Measurements from ENCODE around the gene FN3KRP.

The FN3KRP gene

DNA sequence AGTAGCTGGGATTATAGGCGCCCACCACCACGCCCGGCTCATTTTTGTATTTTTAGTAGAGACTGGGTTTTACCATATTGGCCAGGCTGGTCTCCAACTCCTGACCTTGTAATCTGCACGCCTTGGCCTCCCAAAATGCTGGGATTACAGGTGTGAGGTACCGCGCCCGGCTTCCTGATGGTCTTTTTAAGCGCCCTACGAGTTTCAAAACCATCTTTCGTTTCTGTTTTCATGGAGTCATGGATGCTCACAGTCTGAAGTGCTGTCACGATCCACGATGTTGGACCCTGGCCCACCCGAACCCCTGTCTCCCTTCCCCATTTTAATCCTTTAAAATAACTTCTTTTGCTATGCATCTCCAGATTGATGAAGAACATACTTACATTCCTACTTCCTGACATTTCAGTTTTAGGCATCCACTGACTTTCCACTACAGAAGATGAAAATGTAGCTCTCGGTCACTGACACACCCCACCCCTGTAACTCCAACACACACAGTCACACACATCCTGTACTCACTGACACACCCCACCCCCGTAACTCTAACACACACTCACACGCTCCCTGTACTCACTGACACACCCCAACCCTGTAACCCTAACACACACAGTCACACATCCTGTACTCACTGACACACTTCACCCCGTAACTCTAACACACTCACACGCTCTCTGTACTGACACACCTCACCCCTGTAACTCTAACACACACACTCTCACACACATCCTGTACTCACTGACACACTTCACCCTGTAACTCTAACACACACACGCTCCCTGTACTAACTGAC, 45.6 kb upstream of the FN3KRP start:
- in situ Hi-C loops (cut with MboI; ENCODE audit: low pct_unique_long_range_greater_than_20kb, low sequenced_read_pairs, unreplicated experiment): no loop called here
- TF ChIP-seq, protein P1, sequence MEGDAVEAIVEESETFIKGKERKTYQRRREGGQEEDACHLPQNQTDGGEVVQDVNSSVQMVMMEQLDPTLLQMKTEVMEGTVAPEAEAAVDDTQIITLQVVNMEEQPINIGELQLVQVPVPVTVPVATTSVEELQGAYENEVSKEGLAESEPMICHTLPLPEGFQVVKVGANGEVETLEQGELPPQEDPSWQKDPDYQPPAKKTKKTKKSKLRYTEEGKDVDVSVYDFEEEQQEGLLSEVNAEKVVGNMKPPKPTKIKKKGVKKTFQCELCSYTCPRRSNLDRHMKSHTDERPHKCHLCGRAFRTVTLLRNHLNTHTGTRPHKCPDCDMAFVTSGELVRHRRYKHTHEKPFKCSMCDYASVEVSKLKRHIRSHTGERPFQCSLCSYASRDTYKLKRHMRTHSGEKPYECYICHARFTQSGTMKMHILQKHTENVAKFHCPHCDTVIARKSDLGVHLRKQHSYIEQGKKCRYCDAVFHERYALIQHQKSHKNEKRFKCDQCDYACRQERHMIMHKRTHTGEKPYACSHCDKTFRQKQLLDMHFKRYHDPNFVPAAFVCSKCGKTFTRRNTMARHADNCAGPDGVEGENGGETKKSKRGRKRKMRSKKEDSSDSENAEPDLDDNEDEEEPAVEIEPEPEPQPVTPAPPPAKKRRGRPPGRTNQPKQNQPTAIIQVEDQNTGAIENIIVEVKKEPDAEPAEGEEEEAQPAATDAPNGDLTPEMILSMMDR (IDR thresholded peaks at IDR 0.05; ENCODE audit: extremely low read depth, insufficient read depth, missing control alignments): no peak
- no peak for DNase-seq (ENCODE audit: low spot score)

DNA sequence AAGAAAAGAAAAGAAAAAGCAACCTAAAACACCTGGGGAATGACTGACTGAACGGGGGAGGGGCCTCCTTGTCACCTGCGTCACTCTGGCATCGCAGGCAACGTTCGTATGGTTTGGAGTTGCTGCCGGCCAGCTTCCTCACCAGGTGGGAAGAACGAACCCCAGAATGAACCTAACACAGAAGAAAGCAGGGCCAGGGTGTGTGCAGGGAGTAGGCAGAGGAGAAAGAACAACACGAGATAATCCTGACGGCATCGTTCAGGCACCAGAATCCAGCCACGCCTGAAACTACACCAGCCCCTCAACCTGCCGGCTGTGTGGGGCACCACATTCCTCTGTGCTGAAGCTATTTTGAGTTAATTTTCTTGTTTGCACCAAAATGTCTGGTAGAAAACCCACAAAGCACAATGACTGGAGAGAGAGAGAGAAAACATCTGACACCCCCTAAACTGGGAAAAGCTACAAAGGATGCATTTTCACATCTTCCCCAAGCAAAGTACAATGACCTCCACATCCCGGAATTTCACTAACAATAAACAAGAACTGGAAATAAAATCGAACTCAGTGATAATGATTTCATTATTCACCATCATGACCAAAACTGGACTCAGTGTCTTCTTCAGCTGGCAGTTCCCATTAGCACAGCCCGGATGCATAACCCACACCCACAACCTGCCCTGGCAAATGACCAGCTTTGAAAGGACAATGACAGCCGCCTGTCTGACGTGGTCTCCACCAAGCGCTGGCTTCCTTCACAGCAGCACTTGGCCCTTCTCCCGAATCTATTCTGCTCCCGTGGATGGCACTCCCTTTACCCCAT, 41.6 kb upstream of the FN3KRP start:
- in situ Hi-C loops (cut with MboI; ENCODE audit: low pct_unique_long_range_greater_than_20kb, low sequenced_read_pairs, unreplicated experiment): no loop called here
- TF ChIP-seq, protein P1 (IDR thresholded peaks at IDR 0.05; ENCODE audit: extremely low read depth, insufficient read depth, missing control alignments): no peak

DNA sequence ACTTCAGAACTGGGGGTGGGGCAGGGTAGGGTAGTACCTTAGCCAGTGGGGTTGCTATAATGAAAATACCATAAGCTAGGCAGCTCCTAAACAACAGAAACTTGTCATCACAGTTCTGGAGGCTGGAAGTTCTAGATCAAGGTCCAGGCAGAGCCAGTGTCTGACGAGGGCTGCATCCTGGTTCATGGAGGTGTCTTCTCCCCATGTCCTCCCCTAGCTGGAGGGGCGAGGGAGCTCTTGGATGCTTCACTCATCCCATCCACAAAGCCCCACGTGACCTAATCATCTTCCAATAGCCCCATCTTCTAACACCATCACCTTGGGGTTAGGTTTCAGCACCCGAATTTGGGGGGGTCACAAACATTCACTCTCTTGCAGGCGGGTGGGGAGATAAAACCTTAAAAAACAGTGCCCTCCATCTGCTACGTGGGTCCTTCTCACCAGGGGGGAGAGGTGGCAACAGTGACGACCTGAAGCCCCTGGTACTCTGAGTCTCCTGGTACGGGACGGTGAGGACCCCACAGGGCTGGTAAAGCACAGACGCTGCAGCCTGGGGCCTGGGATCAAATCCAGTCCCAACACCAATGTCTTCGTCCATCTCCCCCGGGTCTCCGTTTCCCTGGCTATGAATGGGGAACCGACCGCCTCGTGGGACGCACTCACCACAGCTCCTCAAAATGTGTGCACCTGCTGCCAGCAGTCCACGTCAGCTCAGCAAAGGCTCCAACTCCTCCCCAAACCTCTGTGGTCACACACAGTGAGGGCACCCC, 40.8 kb upstream of the FN3KRP start:
- DNase-seq (ENCODE audit: low spot score): no peak
- TF ChIP-seq, protein P1 (IDR thresholded peaks at IDR 0.05; ENCODE audit: extremely low read depth, insufficient read depth, missing control alignments): no peak
- in situ Hi-C loops (cut with MboI; ENCODE audit: low pct_unique_long_range_greater_than_20kb, low sequenced_read_pairs, unreplicated experiment): no loop called here

More for the DNA sequence above, 41.6 kb upstream of the FN3KRP start:
- DNase-seq (ENCODE audit: low spot score): no peak

DNA sequence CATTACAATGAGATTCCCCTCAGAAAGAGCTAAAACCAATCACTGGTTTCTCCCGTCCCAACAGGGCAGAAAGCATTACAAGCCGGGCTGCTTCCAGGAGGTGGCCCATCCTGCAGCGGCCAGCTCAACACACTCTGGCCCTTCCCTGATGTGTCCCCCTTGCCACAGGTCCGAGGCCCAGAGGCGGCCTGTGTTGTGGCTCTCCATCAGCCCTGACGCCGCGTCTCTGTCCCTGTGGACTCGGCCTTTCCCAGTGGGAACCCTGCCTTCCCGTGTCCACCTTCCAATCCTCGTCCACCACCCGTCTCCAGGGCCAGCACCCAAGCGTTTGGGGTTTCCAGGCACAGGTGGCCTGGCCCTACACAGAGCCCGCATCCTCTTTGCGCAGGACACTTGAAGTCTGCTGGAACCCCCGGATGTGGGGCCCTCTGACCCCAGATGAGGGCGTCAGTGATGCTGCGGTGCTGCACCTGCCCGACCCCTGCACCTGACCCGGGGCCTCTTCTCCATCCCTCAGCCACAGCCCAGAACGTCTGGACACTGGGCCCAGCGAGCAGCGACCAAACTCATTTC, 39.1 kb upstream of the FN3KRP start:
- in situ Hi-C loops (cut with MboI; ENCODE audit: low pct_unique_long_range_greater_than_20kb, low sequenced_read_pairs, unreplicated experiment): no loop called here
- TF ChIP-seq, protein P1 (IDR thresholded peaks at IDR 0.05; ENCODE audit: extremely low read depth, insufficient read depth, missing control alignments): no peak
- no peak for DNase-seq (ENCODE audit: low spot score)

DNA sequence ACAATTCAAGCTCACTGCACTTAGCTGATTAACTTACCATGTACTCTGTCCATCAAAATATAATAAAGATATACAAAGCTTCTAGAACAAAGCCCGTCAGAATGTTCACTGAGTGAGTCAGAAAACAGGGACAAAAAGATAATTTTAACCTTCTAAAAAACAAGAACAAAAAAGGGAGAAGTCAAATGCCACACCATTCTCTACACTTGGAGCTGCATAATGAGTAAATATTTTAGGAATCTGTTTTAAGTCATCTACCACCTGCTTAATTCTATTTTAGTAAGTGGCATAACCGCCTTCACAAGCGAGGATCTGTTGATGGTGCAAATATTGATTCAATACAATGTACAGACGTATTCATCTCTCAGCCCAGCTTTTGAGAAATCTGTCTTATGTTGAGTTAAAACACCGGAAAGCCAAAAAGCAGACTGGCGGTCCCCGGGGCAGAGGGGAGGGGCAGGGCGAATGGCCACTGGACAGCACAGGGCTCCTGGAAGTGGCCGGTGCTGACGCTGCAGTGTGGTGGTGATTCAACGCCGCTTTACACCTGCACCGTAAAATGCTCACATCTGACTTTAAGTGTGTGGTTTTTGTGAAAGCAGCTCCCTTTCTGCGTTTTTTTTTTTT, 38.1 kb upstream of the FN3KRP start:
- TF ChIP-seq, protein P1 (IDR thresholded peaks at IDR 0.05; ENCODE audit: extremely low read depth, insufficient read depth, missing control alignments): no peak
- DNase-seq (ENCODE audit: low spot score): no peak
- in situ Hi-C loops (cut with MboI; ENCODE audit: low pct_unique_long_range_greater_than_20kb, low sequenced_read_pairs, unreplicated experiment): no loop called here
